PC-9 (cell line): Measurements from ENCODE around the gene CLDN22. TPM values are rescaled to one million over a fixed set of nuclear protein-coding genes. Genes with fewer than 3 reads are reported as not detected.

Experiments used
- BruUV-seq: library from RNA; stranded (reverse); fragments of 400-500 nt; replicated peaks from 2 replicates; lab custom pipeline; 2021; lab: Mats Ljungman, UMichigan
- CTCF ChIA-PET: fragments of 300-600 bp; sonication (Branson Sonifier 250); formaldehyde crosslinking; loops from one replicate; lab custom pipeline; 2022; ENCODE audit warnings: antibody characterized with exemption; lab: Charles Lee
- POLR2A ChIA-PET: fragments of 300-600 bp; sonication (Branson Sonifier 250); formaldehyde crosslinking; loops from one replicate; lab custom pipeline; 2022; ENCODE audit warnings: antibody characterized with exemption; ENCODE audit not compliant: unreplicated experiment; lab: Charles Lee
- DNase-seq, 2 experiments: peaks; one replicate each; pipeline versions ENCODE4 v3.0.0 to v3.0.0-alpha.2; 2015 to 2022; ENCODE audit warnings: mixed read lengths in 1 of 2
- H2AFZ ChIP-seq: fragments of 200-600 bp; sonication (generic); 2 replicates; pipeline ENCODE4 v1.8.1; 2017; ENCODE audit warnings: antibody characterized with exemption
- H3F3A ChIP-seq: fragments of 200-600 bp; sonication (generic); 2 replicates; pipeline ENCODE4 v1.8.1; 2017; ENCODE audit warnings: antibody characterized with exemption, mild to moderate bottlenecking, low read depth; ENCODE audit not compliant: insufficient read depth
- H3K27ac ChIP-seq: fragments of 200-600 bp; sonication (generic); 2 replicates; pipeline ENCODE4 v1.6.1; 2016; ENCODE audit warnings: mixed run types
- H3K27me3 ChIP-seq: fragments of 200-600 bp; sonication (generic); 2 replicates; pipeline ENCODE4 v1.6.1; 2016; ENCODE audit warnings: low read depth, mixed run types; ENCODE audit not compliant: insufficient read depth
- H3K36me3 ChIP-seq: fragments of 200-600 bp; sonication (generic); 2 replicates; pipeline ENCODE4 v1.6.1; 2016; ENCODE audit warnings: low read depth, mixed run types
- H3K4me1 ChIP-seq: fragments of 200-600 bp; sonication (generic); replicated peaks from 2 replicates; pipeline ENCODE4 v1.6.1; 2016; ENCODE audit warnings: mixed run types; ENCODE audit not compliant: insufficient read depth
- H3K4me2 ChIP-seq: fragments of 200-600 bp; sonication (generic); 2 replicates; pipeline ENCODE4 v1.6.1; 2017; ENCODE audit warnings: mixed run types
- H3K4me3 ChIP-seq: fragments of 200-600 bp; sonication (generic); 2 replicates; pipeline ENCODE4 v1.6.1; 2016; ENCODE audit warnings: mixed run types
- H3K79me2 ChIP-seq: fragments of 200-600 bp; sonication (generic); 2 replicates; pipeline ENCODE4 v1.6.1; 2017; ENCODE audit warnings: low read depth, mixed run types
- H3K9me2 ChIP-seq: fragments of 200-600 bp; sonication (generic); 2 replicates; pipeline ENCODE4 v1.8.1; 2017; ENCODE audit warnings: mild to moderate bottlenecking; ENCODE audit not compliant: insufficient read depth
- H3K9me3 ChIP-seq: fragments of 200-600 bp; sonication (generic); 2 replicates; pipeline ENCODE4 v1.8.1; 2016; ENCODE audit warnings: low read depth; ENCODE audit not compliant: insufficient read depth
- H4K20me1 ChIP-seq: fragments of 200-600 bp; sonication (generic); 2 replicates; pipeline ENCODE4 v1.8.1; 2017; ENCODE audit not compliant: insufficient read depth
- CTCF ChIP-seq: fragments of 200-600 bp; sonication (generic); conservative IDR thresholded peaks from 2 replicates; pipeline ENCODE4 v1.6.1; 2017; ENCODE audit warnings: mixed run types, antibody characterized with exemption, mild to moderate bottlenecking, moderate library complexity
- EZH2 ChIP-seq: fragments of 200-600 bp; sonication (generic); IDR thresholded peaks from 2 replicates; pipeline ENCODE4 v1.8.0; 2017; ENCODE audit warnings: antibody characterized with exemption, low read depth
- intact Hi-C: fragments of 100-400 bp; cut with micrococcal nuclease; formaldehyde crosslinking; loops from one replicate; pipeline ENCODE4 v1.10.0; 2022; ENCODE audit not compliant: unreplicated experiment
- total RNA-seq: library from RNA; stranded (reverse); gene quantifications from 2 replicates; pipeline ENCODE4 v1.2.3, GENCODE V29; 2021

The CLDN22 gene
- total RNA-seq, 1 experiment from 2014 or later = not detected

GRCh38 chr4:183295711-183296110 is 24.4 kb downstream of the CLDN22 start:
- TF ChIP-seq CTCF (no peak), EZH2 (no peak)

GRCh38 chr4:183291070-183291469 is 29.0 kb downstream of the CLDN22 start:
- H3K4me1 ChIP-seq = no peaks in the 10 kb centered on the region
- no peaks in the 10 kb centered on the region for H3F3A ChIP-seq
- H3K79me2 ChIP-seq = no peaks in the 10 kb centered on the region
- H3K36me3 ChIP-seq = no peaks in the 10 kb centered on the region
- POLR2A ChIA-PET = no interaction called here
- no peaks in the 10 kb centered on the region for H3K9me3 ChIP-seq
- CTCF ChIA-PET = no interaction called here
- TF ChIP-seq EZH2 (no peak), CTCF (no peak)
- H3K9me2 ChIP-seq = no peaks in the 10 kb centered on the region
- no peaks in the 10 kb centered on the region for H4K20me1 ChIP-seq
- H2AFZ ChIP-seq = no peak overlapping the region
- no peak overlapping the region for H3K4me2 ChIP-seq
- DNase-seq = no peak
- H3K27me3 ChIP-seq = no peaks in the 10 kb centered on the region
- intact Hi-C loops = no loop called here
- BruUV-seq = no TSS peak
- H3K4me3 ChIP-seq = no peak overlapping the region
- no peak overlapping the region for H3K27ac ChIP-seq

More at GRCh38 chr4:183295711-183296110, 24.4 kb downstream of the CLDN22 start:
- Histone ChIP-seq H3K27ac (no peak overlapping the region), H3K4me1 (no peaks in the 10 kb centered on the region), H3K4me2 (no peak overlapping the region), H3K9me3 (no peaks in the 10 kb centered on the region), H3K9me2 (no peaks in the 10 kb centered on the region), H2AFZ (no peak overlapping the region), H3K27me3 (no peaks in the 10 kb centered on the region), H3K79me2 (no peaks in the 10 kb centered on the region), H3F3A (no peaks in the 10 kb centered on the region), H3K4me3 (no peak overlapping the region), H4K20me1 (no peaks in the 10 kb centered on the region), H3K36me3 (no peaks in the 10 kb centered on the region)
- intact Hi-C loops = no loop called here
- no peak for DNase-seq
- BruUV-seq = no TSS peak
- POLR2A ChIA-PET = no interaction called here
- CTCF ChIA-PET = no interaction called here

DNA sequence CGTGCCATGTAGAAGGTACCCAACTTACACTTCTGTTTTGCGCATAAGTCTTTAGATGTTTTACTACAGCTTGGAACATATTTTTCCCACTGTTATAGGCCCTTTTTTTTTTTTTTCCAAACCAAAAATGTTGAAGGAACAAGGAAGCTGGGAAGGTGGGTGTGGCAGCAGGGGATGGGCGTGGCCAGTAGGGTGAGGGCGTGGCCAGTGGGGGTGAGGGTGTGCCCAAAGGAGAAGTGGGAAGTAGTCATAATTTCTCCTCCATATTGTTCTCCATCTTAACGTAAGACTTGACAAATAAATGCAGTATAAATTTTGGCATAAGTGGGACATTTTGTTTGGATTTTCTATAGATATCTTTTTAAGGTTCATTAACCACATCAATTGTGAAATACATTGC is 30.4 kb downstream of the CLDN22 start:
- no peaks in the 10 kb centered on the region for H3K36me3 ChIP-seq
- no peaks in the 10 kb centered on the region for H3K9me3 ChIP-seq
- no peaks in the 10 kb centered on the region for H3K27me3 ChIP-seq
- no peak overlapping the region for H2AFZ ChIP-seq
- H3K4me1 ChIP-seq = no peaks in the 10 kb centered on the region
- intact Hi-C loops = no loop called here
- POLR2A ChIA-PET = no interaction called here
- H3K79me2 ChIP-seq = no peaks in the 10 kb centered on the region
- no TSS peak for BruUV-seq
- no peaks in the 10 kb centered on the region for H3K9me2 ChIP-seq
- DNase-seq = peak in 1 of 2 experiments; percentile 10
- H3F3A ChIP-seq = no peaks in the 10 kb centered on the region
- no peak overlapping the region for H3K27ac ChIP-seq
- CTCF ChIA-PET = no interaction called here
- TF ChIP-seq EZH2 (no peak), CTCF (no peak)
- H3K4me3 ChIP-seq = no peak overlapping the region
- no peaks in the 10 kb centered on the region for H4K20me1 ChIP-seq
- H3K4me2 ChIP-seq = no peak overlapping the region
